ENCODE results near the gene SLC1A7.

The SLC1A7 gene

DNA sequence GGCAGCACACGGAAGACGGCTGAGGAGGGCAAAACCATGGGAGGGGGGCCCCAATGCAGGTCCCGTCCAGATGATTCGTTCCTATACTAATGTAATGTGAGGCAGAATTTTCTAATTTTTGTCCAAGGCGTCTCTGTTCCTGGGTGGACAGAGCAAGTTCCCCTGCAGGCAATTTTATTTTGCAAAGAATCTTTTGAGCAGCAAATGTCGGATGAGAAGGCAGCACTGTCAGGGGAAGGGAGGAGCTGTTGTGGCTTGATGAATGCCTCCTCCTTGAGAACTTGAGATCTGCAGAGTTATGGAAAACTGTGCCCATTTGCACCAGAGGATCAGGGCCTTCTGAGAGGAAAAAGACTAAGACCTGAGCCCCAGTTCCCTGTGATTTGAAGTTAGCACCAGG is 17.3 kb downstream of the SLC1A7 start:
- Histone ChIP-seq H3K9me3 (ENCODE audit: control insufficient read depth, low read length) (no peaks in the 10 kb centered on the region), H3K4me1 (ENCODE audit: control insufficient read depth, insufficient read depth, low read length, poor library complexity, severe bottlenecking) (peaks cover 21% of the 10 kb centered on the region), H3K4me3 (ENCODE audit: extremely low read depth, insufficient read depth, low read length, poor library complexity, severe bottlenecking) (no peak overlapping the region), H3K36me3 (ENCODE audit: control insufficient read depth, insufficient read depth, low read length) (no peaks in the 10 kb centered on the region), H3K27ac (ENCODE audit: low read depth, low read length, severe bottlenecking) (no peak overlapping the region)
- WGBS, 2 experiments (ENCODE audit: insufficient coverage in 2 of 2): 80 to 88% methylated on average over 4 to 6 of the region's 6 CpGs

DNA sequence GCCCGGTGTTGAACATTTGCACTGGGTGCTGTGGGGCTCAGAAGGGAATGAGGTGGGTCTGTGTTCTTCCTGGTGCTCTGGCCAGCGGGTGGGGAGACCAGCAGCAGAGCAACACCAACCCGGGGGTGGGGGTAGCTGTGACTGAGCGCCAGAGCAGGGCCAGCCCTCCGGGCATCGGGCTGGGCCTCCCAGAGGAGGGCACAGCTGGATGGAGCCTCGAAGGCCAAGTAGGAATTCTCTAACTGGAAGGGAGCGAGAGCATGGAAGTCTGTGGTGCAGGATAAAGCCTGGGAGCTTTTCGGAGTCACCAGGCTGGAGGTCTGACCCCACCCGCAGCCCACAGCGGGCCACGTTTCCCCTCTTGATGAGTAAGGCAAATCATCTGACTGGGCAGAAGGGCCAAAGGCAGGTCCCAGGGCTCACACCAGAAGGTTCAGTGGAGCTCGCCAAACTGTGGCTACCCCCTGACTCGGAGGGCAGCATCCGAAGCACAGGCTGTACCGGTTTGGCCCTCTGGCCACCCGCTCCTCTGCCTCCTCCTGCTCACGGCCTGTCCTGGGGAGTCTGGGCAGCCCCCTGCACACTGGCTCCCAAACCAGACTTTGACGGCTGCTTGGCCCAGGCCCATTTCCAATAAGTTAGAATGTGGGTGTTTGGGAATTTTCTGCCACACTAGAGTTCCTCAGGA is 18.8 kb downstream of the SLC1A7 start:
- Histone ChIP-seq H3K36me3 (ENCODE audit: control insufficient read depth, insufficient read depth, low read length) (no peaks in the 10 kb centered on the region), H3K4me3 (ENCODE audit: extremely low read depth, insufficient read depth, low read length, poor library complexity, severe bottlenecking) (no peak overlapping the region), H3K27ac (ENCODE audit: low read depth, low read length, severe bottlenecking) (no peak overlapping the region), H3K4me1 (ENCODE audit: control insufficient read depth, insufficient read depth, low read length, poor library complexity, severe bottlenecking) (peaks cover 21% of the 10 kb centered on the region), H3K9me3 (ENCODE audit: control insufficient read depth, low read length) (no peaks in the 10 kb centered on the region)
- 88 to 96% methylated on average over 17 of the region's 19 CpGs for WGBS, 2 experiments (ENCODE audit: insufficient coverage in 2 of 2)

DNA sequence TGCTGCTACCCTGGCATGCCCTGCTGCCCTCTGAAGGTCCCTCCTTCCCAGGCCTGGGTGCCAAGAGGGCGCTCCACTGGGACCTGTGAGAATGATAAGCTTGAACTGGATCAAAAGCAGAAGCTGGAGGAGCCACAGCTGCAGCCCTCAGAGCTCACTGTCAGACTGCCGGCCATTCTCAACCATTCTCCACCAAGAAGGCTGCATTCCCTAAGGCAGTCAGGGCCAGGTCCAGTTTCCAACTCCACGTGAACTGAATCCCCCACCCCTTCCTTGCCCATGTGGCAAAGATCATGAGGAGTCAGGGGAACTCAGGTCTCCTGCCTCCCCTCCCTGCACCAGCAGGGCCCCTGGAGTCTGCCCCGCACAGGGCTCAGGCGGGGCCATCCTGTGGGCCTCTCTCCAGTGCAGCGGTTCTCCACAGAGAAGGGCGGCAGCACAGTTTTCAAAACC is 19.5 kb downstream of the SLC1A7 start:
- 91 to 94% methylated on average over 4 to 6 of the region's 7 CpGs for WGBS, 2 experiments (ENCODE audit: insufficient coverage in 2 of 2)
- no peak overlapping the region for H3K4me3 ChIP-seq (ENCODE audit: extremely low read depth, insufficient read depth, low read length, poor library complexity, severe bottlenecking)
- H3K4me1 ChIP-seq (ENCODE audit: control insufficient read depth, insufficient read depth, low read length, poor library complexity, severe bottlenecking): peaks cover 21% of the 10 kb centered on the region
- no peak overlapping the region for H3K27ac ChIP-seq (ENCODE audit: low read depth, low read length, severe bottlenecking)
- H3K9me3 ChIP-seq (ENCODE audit: control insufficient read depth, low read length): no peaks in the 10 kb centered on the region
- no peaks in the 10 kb centered on the region for H3K36me3 ChIP-seq (ENCODE audit: control insufficient read depth, insufficient read depth, low read length)

DNA sequence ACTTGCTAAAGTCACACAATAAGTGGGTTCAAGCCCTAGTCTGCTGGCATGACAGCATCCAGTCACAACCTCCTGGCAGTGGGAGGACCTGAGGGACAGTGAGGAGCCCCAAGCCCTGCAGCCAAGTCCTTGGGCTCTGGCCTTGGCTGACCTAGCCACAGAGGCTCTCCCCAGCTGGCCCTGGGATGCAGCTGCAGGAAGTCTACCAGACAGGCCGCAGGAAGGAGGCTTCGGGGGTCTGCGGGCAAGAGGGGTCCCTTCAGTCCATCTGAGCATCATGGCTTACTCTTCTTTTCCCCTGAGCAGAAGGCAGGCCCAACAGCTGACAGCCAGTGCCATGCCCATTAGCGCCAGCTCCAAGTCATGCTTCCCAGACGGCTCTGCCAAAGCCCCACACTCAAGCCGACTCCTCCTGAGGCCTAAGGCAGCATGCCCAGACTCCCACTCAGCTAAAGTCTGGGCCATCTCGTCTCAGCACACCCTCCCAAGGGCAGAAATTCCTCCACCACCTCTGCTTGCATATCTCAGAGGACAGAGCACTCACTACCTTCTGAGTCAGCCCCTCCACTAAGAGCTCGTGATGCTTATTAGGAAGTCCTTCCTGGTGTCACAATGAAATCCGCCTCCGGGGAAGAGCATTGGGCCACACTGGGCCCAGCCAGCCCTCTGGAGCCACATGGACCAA is 20.1 kb downstream of the SLC1A7 start:
- H3K4me3 ChIP-seq (ENCODE audit: extremely low read depth, insufficient read depth, low read length, poor library complexity, severe bottlenecking): no peak overlapping the region
- no peak overlapping the region for H3K27ac ChIP-seq (ENCODE audit: low read depth, low read length, severe bottlenecking)

DNA sequence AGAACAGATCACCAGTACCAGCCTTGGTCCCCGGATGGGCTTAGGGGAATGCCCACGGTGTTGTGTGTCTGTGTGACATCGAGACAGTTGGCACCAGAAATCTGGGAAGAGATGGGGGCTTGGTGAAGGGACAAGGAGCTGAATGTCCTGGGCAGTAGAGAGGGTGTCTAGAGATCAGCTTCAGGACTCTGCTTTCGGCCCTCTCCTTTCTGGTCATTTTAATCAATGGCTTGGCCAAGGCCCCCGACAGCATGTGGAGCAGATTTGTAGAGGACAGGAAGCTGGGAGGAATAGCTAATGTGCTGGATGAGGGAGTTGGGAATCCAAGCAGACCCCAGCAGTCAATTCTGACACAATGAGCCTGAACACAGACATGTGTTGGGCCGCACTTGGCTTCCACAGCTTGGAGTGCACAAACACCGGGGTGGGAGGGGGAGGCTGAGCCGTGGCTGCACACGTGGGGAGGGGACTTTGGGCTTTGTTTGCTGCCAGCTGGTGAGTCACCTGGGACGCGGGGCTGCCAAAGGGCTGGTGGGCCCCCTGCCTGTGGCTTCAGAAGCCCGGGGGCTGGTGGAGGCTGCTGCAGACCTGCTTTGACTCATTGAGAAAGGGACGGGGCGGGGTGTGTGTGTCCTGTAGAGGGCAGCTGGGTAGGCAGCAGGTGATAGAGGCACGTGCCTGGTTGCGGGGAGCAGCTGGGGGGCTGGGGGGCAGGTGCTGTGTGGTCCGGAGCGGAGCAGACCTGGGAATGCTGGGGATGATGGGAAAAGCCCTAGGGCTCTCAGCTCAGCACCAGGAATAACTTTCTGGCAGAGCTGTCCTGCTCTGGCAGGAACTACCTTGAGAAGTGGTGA is 20.9 kb downstream of the SLC1A7 start:
- Histone ChIP-seq H3K36me3 (ENCODE audit: control insufficient read depth, insufficient read depth, low read length) (no peaks in the 10 kb centered on the region), H3K9me3 (ENCODE audit: control insufficient read depth, low read length) (no peaks in the 10 kb centered on the region), H3K4me3 (ENCODE audit: extremely low read depth, insufficient read depth, low read length, poor library complexity, severe bottlenecking) (no peak overlapping the region), H3K4me1 (ENCODE audit: control insufficient read depth, insufficient read depth, low read length, poor library complexity, severe bottlenecking) (peaks cover 21% of the 10 kb centered on the region), H3K27ac (ENCODE audit: low read depth, low read length, severe bottlenecking) (no peak overlapping the region)
- 59 to 69% methylated on average over 12 to 13 of the region's 18 CpGs for WGBS, 2 experiments (ENCODE audit: insufficient coverage in 2 of 2)

More for the DNA sequence above, 20.1 kb downstream of the SLC1A7 start:
- Histone ChIP-seq H3K4me1 (ENCODE audit: control insufficient read depth, insufficient read depth, low read length, poor library complexity, severe bottlenecking) (peaks cover 21% of the 10 kb centered on the region), H3K36me3 (ENCODE audit: control insufficient read depth, insufficient read depth, low read length) (no peaks in the 10 kb centered on the region), H3K9me3 (ENCODE audit: control insufficient read depth, low read length) (no peaks in the 10 kb centered on the region)
- WGBS, 2 experiments (ENCODE audit: insufficient coverage in 2 of 2): 93 to 97% methylated on average over 8 to 10 of the region's 10 CpGs

DNA sequence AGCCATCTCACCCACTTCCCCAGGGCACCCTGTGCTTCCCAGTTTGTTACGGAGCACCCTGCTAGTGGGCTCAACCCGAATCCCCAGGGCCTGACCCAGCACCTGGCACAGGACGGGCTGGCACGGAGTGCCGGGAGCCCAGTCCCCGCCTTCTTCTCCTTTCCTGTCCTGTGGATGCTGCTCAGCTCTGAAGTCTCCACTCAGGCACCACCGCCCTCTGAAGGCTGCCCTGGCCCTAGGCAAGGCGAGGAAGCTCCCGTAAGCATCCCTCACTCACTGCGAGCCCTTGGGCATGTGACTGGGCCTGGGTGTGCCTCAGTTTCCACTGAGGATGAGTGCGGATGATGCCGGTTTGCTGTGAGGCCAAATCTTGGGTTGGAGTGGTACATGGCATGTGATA is 21.8 kb downstream of the SLC1A7 start:
- H3K36me3 ChIP-seq (ENCODE audit: control insufficient read depth, insufficient read depth, low read length): no peaks in the 10 kb centered on the region
- 85 to 91% methylated on average over 6 to 10 of the region's 12 CpGs for WGBS, 2 experiments (ENCODE audit: insufficient coverage in 2 of 2)
- H3K27ac ChIP-seq (ENCODE audit: low read depth, low read length, severe bottlenecking): no peak overlapping the region
- H3K4me1 ChIP-seq (ENCODE audit: control insufficient read depth, insufficient read depth, low read length, poor library complexity, severe bottlenecking): peaks cover 26% of the 10 kb centered on the region
- no peaks in the 10 kb centered on the region for H3K9me3 ChIP-seq (ENCODE audit: control insufficient read depth, low read length)
- H3K4me3 ChIP-seq (ENCODE audit: extremely low read depth, insufficient read depth, low read length, poor library complexity, severe bottlenecking): no peak overlapping the region

DNA sequence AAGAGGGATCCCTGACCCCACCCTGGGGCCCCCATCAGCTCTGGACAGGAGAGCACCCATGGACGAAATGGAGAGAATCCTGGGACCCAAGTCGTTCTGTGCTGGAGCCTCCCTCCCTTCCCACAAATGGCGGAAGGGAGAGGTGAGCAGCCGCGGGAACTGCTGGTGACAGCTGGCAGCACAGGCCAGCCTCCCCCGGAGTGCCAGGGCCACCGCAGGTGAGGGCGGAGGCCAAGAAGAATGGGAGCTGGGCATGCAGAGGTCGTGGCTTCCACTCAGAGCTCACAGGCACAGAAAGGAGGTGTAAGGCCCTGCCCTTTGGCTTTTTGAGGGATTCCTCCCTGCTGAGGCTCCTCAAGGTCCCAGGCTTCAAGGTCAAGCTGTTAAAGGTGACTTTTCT is 24.6 kb downstream of the SLC1A7 start:
- Histone ChIP-seq H3K9me3 (ENCODE audit: control insufficient read depth, low read length) (no peaks in the 10 kb centered on the region), H3K27ac (ENCODE audit: low read depth, low read length, severe bottlenecking) (no peak overlapping the region), H3K4me3 (ENCODE audit: extremely low read depth, insufficient read depth, low read length, poor library complexity, severe bottlenecking) (no peak overlapping the region), H3K36me3 (ENCODE audit: control insufficient read depth, insufficient read depth, low read length) (no peaks in the 10 kb centered on the region), H3K4me1 (ENCODE audit: control insufficient read depth, insufficient read depth, low read length, poor library complexity, severe bottlenecking) (peaks cover 38% of the 10 kb centered on the region)
- WGBS, 2 experiments (ENCODE audit: insufficient coverage in 2 of 2): 89 to 90% methylated on average over 4 to 7 of the region's 9 CpGs

DNA sequence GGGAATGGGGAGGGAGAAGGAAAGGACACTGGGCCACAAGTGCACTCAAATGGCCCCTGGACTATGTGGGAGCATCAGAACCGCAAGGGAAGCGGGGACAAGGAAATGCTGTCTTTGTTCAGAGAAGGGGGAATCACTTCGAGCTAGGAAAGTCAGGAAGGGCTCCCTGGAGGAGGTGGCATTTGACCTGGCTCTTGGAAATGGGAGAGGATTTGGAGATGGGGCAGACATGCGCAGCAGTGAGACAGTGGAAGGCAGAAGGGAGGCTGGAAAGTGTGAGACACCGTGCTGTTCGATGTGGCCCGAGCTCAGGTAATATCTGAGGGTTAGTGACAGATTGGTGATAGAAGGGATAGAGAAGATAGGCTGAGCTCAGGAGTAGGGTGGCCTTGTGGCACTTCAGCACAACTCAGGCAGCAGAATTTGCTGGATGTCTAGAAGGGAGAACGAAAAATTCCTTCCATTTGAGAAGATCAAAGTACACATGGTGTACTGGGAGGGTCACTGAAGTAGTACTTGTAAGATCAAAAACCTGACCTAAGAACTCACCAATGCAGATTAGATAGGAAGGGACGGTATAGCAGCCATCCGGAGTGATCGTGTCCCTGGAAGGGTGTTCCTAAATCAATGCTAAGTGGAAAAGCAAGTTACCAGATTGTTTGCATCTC is 25.4 kb downstream of the SLC1A7 start:
- Histone ChIP-seq H3K9me3 (ENCODE audit: control insufficient read depth, low read length) (peaks cover 5% of the 10 kb centered on the region), H3K27ac (ENCODE audit: low read depth, low read length, severe bottlenecking) (no peak overlapping the region), H3K4me1 (ENCODE audit: control insufficient read depth, insufficient read depth, low read length, poor library complexity, severe bottlenecking) (peaks cover 32% of the 10 kb centered on the region), H3K36me3 (ENCODE audit: control insufficient read depth, insufficient read depth, low read length) (no peaks in the 10 kb centered on the region), H3K4me3 (ENCODE audit: extremely low read depth, insufficient read depth, low read length, poor library complexity, severe bottlenecking) (no peak overlapping the region)
- 92 to 95% methylated on average over 10 of the region's 11 CpGs for WGBS, 2 experiments (ENCODE audit: insufficient coverage in 2 of 2)

DNA sequence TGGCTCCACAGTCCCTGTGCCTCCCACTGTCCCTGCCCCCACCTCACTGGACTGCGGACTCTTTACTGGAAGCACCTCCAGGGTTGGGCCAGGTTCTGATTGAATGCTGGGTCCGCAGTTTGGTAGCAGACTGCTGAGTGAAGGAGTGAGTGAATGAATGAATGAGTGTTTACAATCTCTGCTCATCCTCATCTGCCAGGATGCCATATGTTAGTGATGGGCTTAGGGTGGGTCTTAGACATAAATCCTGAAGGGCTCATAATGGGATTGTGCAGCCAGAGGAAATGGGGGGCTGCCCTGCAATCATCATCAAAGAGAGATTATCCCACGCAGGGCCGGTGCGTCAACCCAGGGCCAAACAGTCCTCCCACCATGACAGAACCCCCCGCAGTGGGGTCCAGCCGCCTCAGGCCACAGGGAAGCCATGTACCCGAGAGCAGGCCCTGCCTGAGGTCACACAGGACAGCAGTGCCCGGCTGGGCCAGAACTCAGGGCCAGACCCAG is 26.1 kb downstream of the SLC1A7 start:
- Histone ChIP-seq H3K9me3 (ENCODE audit: control insufficient read depth, low read length) (peaks cover 12% of the 10 kb centered on the region), H3K36me3 (ENCODE audit: control insufficient read depth, insufficient read depth, low read length) (no peaks in the 10 kb centered on the region), H3K4me3 (ENCODE audit: extremely low read depth, insufficient read depth, low read length, poor library complexity, severe bottlenecking) (no peak overlapping the region), H3K4me1 (ENCODE audit: control insufficient read depth, insufficient read depth, low read length, poor library complexity, severe bottlenecking) (peaks cover 26% of the 10 kb centered on the region), H3K27ac (ENCODE audit: low read depth, low read length, severe bottlenecking) (peak overlapping the region; percentile 29)
- 71 to 79% methylated on average over 6 of the region's 9 CpGs for WGBS, 2 experiments (ENCODE audit: insufficient coverage in 2 of 2)
